Stomach smooth muscle (tissue), 2 donors: Measurements from ENCODE around the gene TSHZ1.

Experiments
- H3K27ac ChIP-seq: one replicate; pipeline ENCODE4 v1.7.0; 2013; ENCODE audit warnings: mild to moderate bottlenecking, low read length, inconsistent platforms
- H3K27me3 ChIP-seq, 2 donors: one replicate each; pipeline ENCODE4 v1.7.0; 2013; ENCODE audit warnings: low read length in 2 of 2; ENCODE audit not compliant: insufficient read depth in 2 of 2, control insufficient read depth in 1 of 2
- H3K36me3 ChIP-seq, 2 donors: one replicate each; pipeline ENCODE4 v1.7.0; 2013; ENCODE audit warnings: low read length in 2 of 2; ENCODE audit not compliant: control insufficient read depth in 2 of 2, insufficient read depth in 2 of 2
- H3K4me1 ChIP-seq: one replicate; pipeline ENCODE4 v1.7.0; 2013; ENCODE audit warnings: low read length; ENCODE audit not compliant: control insufficient read depth, insufficient read depth
- H3K4me3 ChIP-seq, 2 donors: one replicate each; pipeline ENCODE4 v1.7.0; 2013; ENCODE audit warnings: low read length in 2 of 2
- H3K9ac ChIP-seq, 2 donors: one replicate each; pipeline ENCODE4 v1.7.0; 2013; ENCODE audit warnings: low read length in 2 of 2, mild to moderate bottlenecking in 1 of 2
- H3K9me3 ChIP-seq, 2 donors: one replicate each; pipeline ENCODE4 v1.7.0; 2013; ENCODE audit warnings: low read length in 2 of 2; ENCODE audit not compliant: control insufficient read depth in 2 of 2
- donor health status: healthy.
- donor health status: Pancreatic carcinoma.

The TSHZ1 gene

GRCh38 chr18:75290737-75291358 is 80.3 kb downstream of the TSHZ1 start:
- Histone ChIP-seq H3K4me1 (no peaks in the 10 kb centered on the region), H3K9me3 (no peaks in the 10 kb centered on the region), H3K9ac (no peak overlapping the region), H3K36me3 (peaks cover 7 to 25% of the 10 kb centered on the region in 2 donors), H3K27me3 (no peaks in the 10 kb centered on the region), H3K27ac (no peak overlapping the region), H3K4me3 (no peak overlapping the region)

- H3K4me3 ChIP-seq = no peak overlapping the region
- peaks cover under 1 to 19% of the 10 kb centered on the region in 2 donors for H3K36me3 ChIP-seq
- no peaks in the 10 kb centered on the region for H3K9me3 ChIP-seq
- H3K27me3 ChIP-seq = no peaks in the 10 kb centered on the region
- H3K27ac ChIP-seq = no peak overlapping the region
- H3K4me1 ChIP-seq = no peaks in the 10 kb centered on the region
- H3K9ac ChIP-seq = no peak overlapping the region
Observed at GRCh38 chr18:75291460-75291859, 80.9 kb downstream of the TSHZ1 start.

- Histone ChIP-seq H3K27me3 (no peaks in the 10 kb centered on the region), H3K36me3 (no peaks in the 10 kb centered on the region), H3K27ac (no peak overlapping the region), H3K9me3 (no peaks in the 10 kb centered on the region), H3K9ac (no peak overlapping the region), H3K4me3 (no peak overlapping the region), H3K4me1 (no peaks in the 10 kb centered on the region)
Observed at GRCh38 chr18:75293591-75293990, 83.0 kb downstream of the TSHZ1 start.

GRCh38 chr18:75297731-75298130 is 87.1 kb downstream of the TSHZ1 start:
- Histone ChIP-seq H3K27me3 (no peaks in the 10 kb centered on the region), H3K27ac (no peak overlapping the region), H3K4me3 (no peak overlapping the region), H3K4me1 (no peaks in the 10 kb centered on the region), H3K9ac (no peak overlapping the region), H3K9me3 (no peaks in the 10 kb centered on the region), H3K36me3 (no peaks in the 10 kb centered on the region)

GRCh38 chr18:75304678-75305557 is 94.3 kb downstream of the TSHZ1 start:
- Histone ChIP-seq H3K4me1 (no peaks in the 10 kb centered on the region), H3K36me3 (no peaks in the 10 kb centered on the region), H3K27ac (no peak overlapping the region), H3K4me3 (no peak overlapping the region), H3K27me3 (no peaks in the 10 kb centered on the region), H3K9me3 (peaks cover 3 to 8% of the 10 kb centered on the region in 2 donors), H3K9ac (no peak overlapping the region)

- peaks cover 3 to 10% of the 10 kb centered on the region in 2 donors for H3K9me3 ChIP-seq
- H3K4me3 ChIP-seq = no peak overlapping the region
- H3K27ac ChIP-seq = no peak overlapping the region
- H3K36me3 ChIP-seq = no peaks in the 10 kb centered on the region
- no peaks in the 10 kb centered on the region for H3K27me3 ChIP-seq
- no peak overlapping the region for H3K9ac ChIP-seq
- no peaks in the 10 kb centered on the region for H3K4me1 ChIP-seq
Observed at GRCh38 chr18:75305984-75306383, 95.4 kb downstream of the TSHZ1 start.

- H3K27me3 ChIP-seq = no peaks in the 10 kb centered on the region
- no peak overlapping the region for H3K9ac ChIP-seq
- no peak overlapping the region for H3K27ac ChIP-seq
- no peaks in the 10 kb centered on the region for H3K4me1 ChIP-seq
- H3K9me3 ChIP-seq = peaks cover 3 to 10% of the 10 kb centered on the region in 2 donors
- H3K36me3 ChIP-seq = no peaks in the 10 kb centered on the region
- H3K4me3 ChIP-seq = no peak overlapping the region
Observed at GRCh38 chr18:75307530-75307929, 96.9 kb downstream of the TSHZ1 start.

GRCh38 chr18:75309564-75309963 is 99.0 kb downstream of the TSHZ1 start:
- Histone ChIP-seq H3K9me3 (peaks cover 3 to 10% of the 10 kb centered on the region in 2 donors), H3K4me1 (no peaks in the 10 kb centered on the region), H3K4me3 (no peak overlapping the region), H3K36me3 (no peaks in the 10 kb centered on the region), H3K27ac (no peak overlapping the region), H3K27me3 (no peaks in the 10 kb centered on the region), H3K9ac (no peak overlapping the region)

- Histone ChIP-seq H3K27ac (no peak overlapping the region), H3K9me3 (peaks cover 0 to 10% of the 10 kb centered on the region in 2 donors), H3K36me3 (no peaks in the 10 kb centered on the region), H3K27me3 (no peaks in the 10 kb centered on the region), H3K9ac (no peak overlapping the region), H3K4me3 (no peak overlapping the region), H3K4me1 (no peaks in the 10 kb centered on the region)
Observed at GRCh38 chr18:75314117-75314516, 103.5 kb downstream of the TSHZ1 start.

- Histone ChIP-seq H3K27me3 (no peaks in the 10 kb centered on the region), H3K4me1 (no peaks in the 10 kb centered on the region), H3K36me3 (no peaks in the 10 kb centered on the region), H3K9ac (no peak overlapping the region), H3K9me3 (peaks cover 0 to 5% of the 10 kb centered on the region in 2 donors), H3K4me3 (no peak overlapping the region), H3K27ac (no peak overlapping the region)
Observed at GRCh38 chr18:75314606-75315005, 104.0 kb downstream of the TSHZ1 start.

GRCh38 chr18:75316223-75316622 is 105.6 kb downstream of the TSHZ1 start:
- Histone ChIP-seq H3K27me3 (no peaks in the 10 kb centered on the region), H3K4me3 (no peak overlapping the region), H3K27ac (no peak overlapping the region), H3K9ac (no peak overlapping the region), H3K36me3 (no peaks in the 10 kb centered on the region), H3K4me1 (no peaks in the 10 kb centered on the region), H3K9me3 (no peaks in the 10 kb centered on the region)
